GM10266 (cell line): ENCODE results near the gene S100A5.
A peak's percentile ranks its signal among the peaks of the same experiment; 100 is the strongest.
"Not testable (repeated sequence)": the region's sequence is repeated elsewhere in the genome, so short reads cannot be mapped to it uniquely, and the experiment has no call there.

Source experiments
- DNase-seq: peaks from one replicate; pipeline ENCODE4 v3.0.0; 2012; ENCODE audit errors: extremely low spot score
- CTCF ChIP-seq: IDR thresholded peaks from 2 replicates; pipeline ENCODE4 v1.5.1; 2012; ENCODE audit warnings: mild to moderate bottlenecking, low read depth; ENCODE audit not compliant: control insufficient read depth, insufficient read depth; ENCODE audit errors: missing control alignments

The S100A5 gene

GRCh38 chr1:153578936-153579335 lies 38.2 kb upstream of the S100A5 start:
- no peak for TF ChIP-seq CTCF
- DNase-seq: no peak

GRCh38 chr1:153578490-153578889 lies 37.8 kb upstream of the S100A5 start:
- no peak for TF ChIP-seq CTCF

GRCh38 chr1:153577624-153578051 lies 36.9 kb upstream of the S100A5 start:
- no peak for DNase-seq
- TF ChIP-seq CTCF: no peak

More at GRCh38 chr1:153578490-153578889, 37.8 kb upstream of the S100A5 start:
- no peak for DNase-seq

GRCh38 chr1:153577138-153577537 lies 36.4 kb upstream of the S100A5 start:
- no peak for TF ChIP-seq CTCF
- no peak for DNase-seq

GRCh38 chr1:153575497-153575896 lies 34.8 kb upstream of the S100A5 start:
- not testable (repeated sequence) for DNase-seq

GRCh38 chr1:153575081-153575491 lies 34.4 kb upstream of the S100A5 start:
- not testable (repeated sequence) for DNase-seq

- TF ChIP-seq CTCF: no peak
- DNase-seq: no peak
These were observed 32.6 kb upstream of the S100A5 start for GRCh38 chr1:153573351-153573750.

GRCh38 chr1:153572569-153573015 lies 31.9 kb upstream of the S100A5 start:
- peak; percentile 77 for DNase-seq
- peak; percentile 84 for TF ChIP-seq CTCF
